HepG2 (cell line): ENCODE results near the gene RABGAP1L.
"Not testable (repeated sequence)": the region's sequence is repeated elsewhere in the genome, so short reads cannot be mapped to it uniquely, and the experiment has no call there.

Experiments
- CTCF ChIP-seq: sonication (generic); formaldehyde crosslinking; IDR thresholded peaks from 2 replicates; pipeline ENCODE4 v1.5.0; 2020; ENCODE audit warnings: mild to moderate bottlenecking, missing genetic modification reagents, moderate library complexity
- DNMT3B ChIP-seq: conservative IDR thresholded peaks from 2 replicates; pipeline ENCODE4 v1.6.1; 2016; ENCODE audit warnings: missing biosample characterization, control low read depth
- EP300 ChIP-seq, 3 experiments: sonication (generic) in 1 of 3; formaldehyde crosslinking in 1 of 3; IDR thresholded peaks; 2 replicates each; pipeline versions ENCODE4 v1.5.1 to v1.6.1; 2011 to 2020; ENCODE audit warnings: low read depth in 2 of 3, low read length in 2 of 3, borderline replicate concordance in 1 of 3, improper control_type of control experiment in 1 of 3, mild to moderate bottlenecking in 1 of 3, missing genetic modification reagents in 1 of 3, moderate library complexity in 1 of 3
- JUN ChIP-seq: sonication (generic); formaldehyde crosslinking; IDR thresholded peaks from 2 replicates; pipeline ENCODE4 v1.4.0; 2020; ENCODE audit warnings: mild to moderate bottlenecking, missing genetic modification reagents
- POLR2A ChIP-seq, 2 experiments: IDR thresholded peaks; 2 replicates each; pipeline ENCODE4 v1.6.1; 2011; ENCODE audit warnings: low read depth in 2 of 2, low read length in 2 of 2, mild to moderate bottlenecking in 1 of 2, moderate library complexity in 1 of 2; ENCODE audit not compliant: insufficient read depth in 1 of 2
- TCF12 ChIP-seq, 2 experiments: fragments of 450-650 bp in 1 of 2; sonication (generic) in 1 of 2; formaldehyde crosslinking in 1 of 2; IDR thresholded peaks; 2 replicates each; pipeline versions ENCODE4 v1.6.1 to v1.8.0; 2017 to 2022; ENCODE audit warnings: antibody characterized with exemption in 1 of 2, mild to moderate bottlenecking in 1 of 2, missing genetic modification reagents in 1 of 2, moderate library complexity in 1 of 2
- TEAD2 ChIP-seq: sonication (generic); formaldehyde crosslinking; IDR thresholded peaks from 2 replicates; pipeline ENCODE4 v1.9.0; 2021; ENCODE audit warnings: missing genetic modification reagents
- ZFP36 ChIP-seq: fragments of 150-350 bp; IDR thresholded peaks from 2 replicates; pipeline ENCODE4 v1.6.1; 2018; ENCODE audit warnings: borderline replicate concordance, low read length, low read depth; ENCODE audit not compliant: partially characterized antibody
- ZNF121 ChIP-seq: sonication (generic); formaldehyde crosslinking; IDR thresholded peaks from 2 replicates; pipeline ENCODE4 v1.5.0; 2020; ENCODE audit warnings: mild to moderate bottlenecking, missing genetic modification reagents
- ZNF205 ChIP-seq: IDR thresholded peaks from 2 replicates; pipeline ENCODE4 v1.6.1; 2018; ENCODE audit warnings: missing biosample characterization, missing genetic modification reagents
- ZNF782 ChIP-seq: sonication (generic); formaldehyde crosslinking; IDR thresholded peaks from 2 replicates; pipeline ENCODE4 v1.4.0; 2020; ENCODE audit warnings: missing genetic modification reagents, mild to moderate bottlenecking, borderline replicate concordance

- not testable (repeated sequence) for TF ChIP-seq CTCF (CRISPR knock-in tag); ZNF121 (CRISPR knock-in tag); DNMT3B (CRISPR knock-in tag); JUN; ZNF205 (CRISPR knock-in tag); ZNF782; TEAD2 (CRISPR knock-in tag); ZFP36; POLR2A (IDR thresholded peaks at IDR 0.05; ENCODE audit: insufficient read depth in 1 of 2, low read depth in 2 of 2, low read length in 2 of 2); EP300 (IDR thresholded peaks at IDR 0.05; ENCODE audit: low read depth in 2 of 2, low read length in 2 of 2); EP300 (CRISPR knock-in tag; IDR thresholded peaks at IDR 0.05; ENCODE audit: borderline replicate concordance); TCF12 (IDR thresholded peaks at IDR 0.05); TCF12 (CRISPR knock-in tag; IDR thresholded peaks at IDR 0.05)
Observed at GRCh38 chr1:174178459-174178858, 19.1 kb downstream of the RABGAP1L start.
